Gastroesophageal sphincter (tissue), 4 donors: ENCODE results near the gene TCL1A. TPM values are rescaled to one million over a fixed set of nuclear protein-coding genes. Genes with fewer than 3 reads are reported as not detected.

ENCODE experiments used
- ATAC-seq: fragments of 150-250 bp; one replicate; pipeline ENCODE4 v1.9.1; 2016; ENCODE audit warnings: mild to moderate bottlenecking, moderate library complexity
- H3K27ac ChIP-seq, 4 donors: fragments of 200-600 bp; sonication (generic) in 3 of 4; 1 replicate in 3 of 4; 2 replicates in 1 of 4; pipeline ENCODE4 v1.5.1; 2016 to 2019
- H3K27me3 ChIP-seq: fragments of 200-600 bp; sonication (generic); one replicate; pipeline ENCODE4 v1.5.1; 2019
- H3K36me3 ChIP-seq, 2 donors: fragments of 200-600 bp; sonication (generic); one replicate each; pipeline ENCODE4 v1.5.1; 2019; ENCODE audit warnings: control low read depth in 1 of 2
- H3K4me1 ChIP-seq, 3 donors: fragments of 200-600 bp; sonication (generic); 1 replicate in 2 of 3; 2 replicates in 1 of 3; pipeline ENCODE4 v1.5.1; 2016 to 2019; ENCODE audit warnings: control low read depth in 2 of 3
- H3K4me3 ChIP-seq, 2 donors: fragments of 200-600 bp; sonication (generic); one replicate each; pipeline ENCODE4 v1.5.1; 2019; ENCODE audit warnings: mild to moderate bottlenecking in 1 of 2, moderate library complexity in 1 of 2
- H3K9me3 ChIP-seq, 3 donors: fragments of 200-600 bp; sonication (generic); one replicate each; pipeline ENCODE4 v1.5.1; 2017 to 2019; ENCODE audit warnings: control low read depth in 2 of 3
- CTCF ChIP-seq, 4 experiments: fragments of 200-600 bp in 2 of 4; fragments of 450-650 bp in 2 of 4; sonication (generic) in 1 of 4; IDR thresholded peaks; one replicate each; pipeline ENCODE4 v1.5.1; 2017 to 2019; ENCODE audit warnings: antibody characterized with exemption in 4 of 4, mild to moderate bottlenecking in 2 of 4, moderate library complexity in 2 of 4
- EP300 ChIP-seq: sonication (generic); formaldehyde crosslinking; IDR thresholded peaks from one replicate; pipeline ENCODE4 v1.6.1; 2017; ENCODE audit warnings: antibody characterized with exemption, mild to moderate bottlenecking
- POLR2A ChIP-seq, 2 donors: fragments of 450-650 bp; IDR thresholded peaks; one replicate each; pipeline ENCODE4 v1.6.1; 2017; ENCODE audit warnings: antibody characterized with exemption in 2 of 2, mild to moderate bottlenecking in 2 of 2, moderate library complexity in 1 of 2
- POLR2AphosphoS5 ChIP-seq: sonication (generic); formaldehyde crosslinking; IDR thresholded peaks from one replicate; pipeline ENCODE4 v1.6.1; 2017; ENCODE audit warnings: antibody characterized with exemption
- WGBS, 2 donors: methylation state at CpG; one replicate each; pipeline ENCODE4 v1.1.5; 2018; ENCODE audit warnings: low coverage in 1 of 2; 5-methylcytosine and 5-hydroxymethylcytosine counted together
- total RNA-seq, 4 donors: library from RNA; depleted of rRNA; stranded (reverse); fragments of >200 nt; gene quantifications; one replicate each; pipeline ENCODE4 v1.1.0, GENCODE V29; 2016

Gene TCL1A
- total RNA-seq, 4 donors from 2014 or later, result not detected

- Histone ChIP-seq H3K36me3 (no peaks in the 10 kb centered on the region), H3K9me3 (no peaks in the 10 kb centered on the region), H3K4me3 (no peak overlapping the region), H3K27ac (no peak overlapping the region), H3K27me3 (peaks cover 75% of the 10 kb centered on the region), H3K4me1 (no peaks in the 10 kb centered on the region)
- no peak for ATAC-seq
- TF ChIP-seq POLR2A (IDR thresholded peaks at IDR 0.05) (no peak), EP300 (no peak), CTCF (IDR thresholded peaks at IDR 0.05) (no peak), POLR2AphosphoS5 (no peak)
- WGBS, 2 donors, result no CpG with 5 or more reads among the region's 4 CpGs
These were observed 21.8 kb downstream of the TCL1A start for GRCh38 chr14:95692109-95692508.

GRCh38 chr14:95691591-95691990 is 22.3 kb downstream of the TCL1A start:
- no peaks in the 10 kb centered on the region for H3K36me3 ChIP-seq
- no peak for ATAC-seq
- H3K27me3 ChIP-seq, result peaks cover 76% of the 10 kb centered on the region
- no peaks in the 10 kb centered on the region for H3K9me3 ChIP-seq
- H3K4me3 ChIP-seq, result no peak overlapping the region
- 74 to 88% methylated on average over 6 to 7 of the region's 10 CpGs for WGBS, 2 donors
- H3K27ac ChIP-seq, result no peak overlapping the region
- no peaks in the 10 kb centered on the region for H3K4me1 ChIP-seq
- TF ChIP-seq POLR2A (IDR thresholded peaks at IDR 0.05), result no peak
- no peak for TF ChIP-seq CTCF (IDR thresholded peaks at IDR 0.05)
- TF ChIP-seq POLR2AphosphoS5, result no peak
- TF ChIP-seq EP300, result no peak

- no peak for TF ChIP-seq POLR2A (IDR thresholded peaks at IDR 0.05)
- TF ChIP-seq EP300, result no peak
- no peak for TF ChIP-seq POLR2AphosphoS5
- no peak for TF ChIP-seq CTCF (IDR thresholded peaks at IDR 0.05)
- WGBS, 2 donors, result 69% methylated on average over 6 of the region's 10 CpGs; no CpG with 5 or more reads in 1 of the 2 donors
- Histone ChIP-seq H3K4me3 (no peak overlapping the region), H3K4me1 (no peaks in the 10 kb centered on the region), H3K36me3 (no peaks in the 10 kb centered on the region), H3K27me3 (peaks cover 76% of the 10 kb centered on the region), H3K27ac (no peak overlapping the region), H3K9me3 (no peaks in the 10 kb centered on the region)
- no peak for ATAC-seq
These were observed 23.1 kb downstream of the TCL1A start for GRCh38 chr14:95690815-95691214.

GRCh38 chr14:95689441-95689840 is 24.5 kb downstream of the TCL1A start:
- H3K36me3 ChIP-seq, result no peaks in the 10 kb centered on the region
- H3K27ac ChIP-seq, result no peak overlapping the region
- H3K4me3 ChIP-seq, result no peak overlapping the region
- H3K9me3 ChIP-seq, result no peaks in the 10 kb centered on the region
- no peak for ATAC-seq
- WGBS, 2 donors, result 40 to 48% methylated on average over 4 to 5 of the region's 5 CpGs
- TF ChIP-seq POLR2A (IDR thresholded peaks at IDR 0.05), result no peak
- TF ChIP-seq CTCF (IDR thresholded peaks at IDR 0.05), result no peak
- no peak for TF ChIP-seq EP300
- TF ChIP-seq POLR2AphosphoS5, result no peak
- no peaks in the 10 kb centered on the region for H3K4me1 ChIP-seq
- H3K27me3 ChIP-seq, result peaks cover 73% of the 10 kb centered on the region

- Histone ChIP-seq H3K9me3 (no peaks in the 10 kb centered on the region), H3K36me3 (no peaks in the 10 kb centered on the region), H3K27ac (no peak overlapping the region), H3K4me3 (no peak overlapping the region), H3K4me1 (no peaks in the 10 kb centered on the region), H3K27me3 (peaks cover 58% of the 10 kb centered on the region)
- 81% methylated on average over 2 of the region's 2 CpGs; no CpG with 5 or more reads in 1 of the 2 donors for WGBS, 2 donors
- no peak for TF ChIP-seq EP300
- TF ChIP-seq POLR2A (IDR thresholded peaks at IDR 0.05), result no peak
- no peak for TF ChIP-seq CTCF (IDR thresholded peaks at IDR 0.05)
- TF ChIP-seq POLR2AphosphoS5, result no peak
- ATAC-seq, result no peak
These were observed 27.0 kb downstream of the TCL1A start for GRCh38 chr14:95686935-95687334.
